Metanephros (tissue), 2 donors: ENCODE measurements around the gene TOMM6. TPM values are rescaled to one million over a fixed set of nuclear protein-coding genes. Genes with fewer than 3 reads are reported as not detected.

Experiments used
- small RNA-seq: library from RNA; depleted of rRNA; stranded (forward); fragments of <200 nt; gene quantifications from one replicate; pipeline ENCODE3, GENCODE V24; 2014; ENCODE audit warnings: low replicate concordance
- total RNA-seq: library from RNA; depleted of rRNA; stranded (reverse); fragments of >200 nt; gene quantifications from one replicate; pipeline ENCODE4 v1.2.3, GENCODE V29; 2014

The TOMM6 gene
- 68.5 TPM for total RNA-seq

GRCh38 chr6:41787219-41787917, at the start of gene TOMM6:
TSS of gene TOMM6 (plus strand) at chr6:41787694. CDS start at chr6:41787698, 4 bp downstream.

GRCh38 chr6:41747256-41748101, 40.0 kb upstream of the TOMM6 start, which contains the start of gene PGC:
TSS of gene PGC (minus strand) at chr6:41747397. CDS start at chr6:41747334, 63 bp downstream.

GRCh38 chr6:41779788-41780550, 7.5 kb upstream of the TOMM6 start, which contains the start of gene FRS3:
TSS of gene FRS3 (minus strand) at chr6:41779900. CDS start at chr6:41776987, 2,913 bp downstream.

GRCh38 chr6:41780551-41781365, 6.7 kb upstream of the TOMM6 start, which contains the start of gene PRICKLE4:
TSS of gene PRICKLE4 (plus strand) at chr6:41780782. CDS start at chr6:41783474, 2,692 bp downstream.

Small RNA genes within 50 kb of the gene (small RNA-seq; reads per million reads assigned to genes)
- gene AL365205.2 (not detected), gene AL365205.3 (not detected), gene RF00393 (not detected)

Other genes starting within 250 kb of the TOMM6 start
- gene FOXP4, start 241.3 kb upstream of the TOMM6 start, total RNA-seq, result 11.0 TPM
- gene MDFI, start 149.2 kb upstream of the TOMM6 start, total RNA-seq, result 45.7 TPM
- gene TFEB, start 52.1 kb upstream of the TOMM6 start, total RNA-seq, result 18.3 TPM
- 0.18 TPM for gene PGC, start 40.3 kb upstream of the TOMM6 start, total RNA-seq
- 5.3 TPM for gene FRS3, start 7.8 kb upstream of the TOMM6 start, total RNA-seq
- 3.2 TPM for gene PRICKLE4, start 6.9 kb upstream of the TOMM6 start, total RNA-seq
- gene USP49, start 107.7 kb downstream of the TOMM6 start, total RNA-seq, result 9.1 TPM
- gene MED20, start 133.4 kb downstream of the TOMM6 start, total RNA-seq, result 27.2 TPM
- gene BYSL, start 133.8 kb downstream of the TOMM6 start, total RNA-seq, result 18.3 TPM
- 31.2 TPM for gene CCND3, start 154.1 kb downstream of the TOMM6 start, total RNA-seq